K562 (cell line): ENCODE results near the gene ZNF726. TPM values are rescaled to one million over a fixed set of nuclear protein-coding genes. Genes with fewer than 3 reads are reported as not detected.

Source experiments
- ATAC-seq: fragments of 200-7000 bp; cut with Tn5 transposase; 3 replicates; pipeline ENCODE4 v1.9.1; 2020; ENCODE audit warnings: moderate library complexity
- BruUV-seq: library from RNA; stranded (reverse); fragments of 400-500 nt; replicated peaks from 2 replicates; lab custom pipeline; 2021; lab: Mats Ljungman, UMichigan
- CTCF ChIA-PET: fragments of 300-600 bp; formaldehyde crosslinking; extraction: SDS; loops from one replicate; lab custom pipeline; 2021; ENCODE audit warnings: low intra/inter-chr PET ratio; lab: Yijun Ruan, JAX
- POLR2A ChIA-PET: fragments of 300-600, 350-650 bp; sonication (Branson Sonifier 250); formaldehyde crosslinking; extraction: SDS; loops from one replicate; lab custom pipeline; 2021; ENCODE audit warnings: antibody characterized with exemption, inconsistent platforms; lab: Yijun Ruan, JAX
- DNase-seq, 4 experiments: peaks; one replicate each; pipeline versions ENCODE4 v3.0.0 to v3.0.0-alpha.2; 2011 to 2018; ENCODE audit warnings: low spot score in 3 of 4, mixed read lengths in 3 of 4; ENCODE audit errors: extremely low read depth in 1 of 4
- FAIRE-seq: peaks from 2 replicates; lab custom pipeline; 2011; peaks lifted over from hg19 to GRCh38; lab: Jason Lieb, UNC
- H2AFZ ChIP-seq: 2 replicates; pipeline ENCODE4 v1.6.0; 2011; ENCODE audit warnings: low read depth, low read length, control low read depth, inconsistent platforms
- H3K27ac ChIP-seq: fragments of 200-600 bp; 3 replicates; pipeline ENCODE4 v1.8.0; 2011; ENCODE audit warnings: low read depth, mild to moderate bottlenecking, control low read depth, inconsistent platforms, low read length, moderate library complexity, mixed read lengths; ENCODE audit errors: extremely low read depth
- H3K27me3 ChIP-seq, 2 experiments: fragments of 300-600 bp in 1 of 2; 2 replicates in 1 of 2; 3 replicates in 1 of 2; pipeline versions ENCODE4 v1.6.0 to v1.8.0; 2011; ENCODE audit warnings: inconsistent platforms in 2 of 2, low read length in 2 of 2, mild to moderate bottlenecking in 1 of 2, mixed read lengths in 1 of 2, moderate library complexity in 1 of 2; ENCODE audit not compliant: control insufficient read depth in 2 of 2, insufficient read depth in 2 of 2
- H3K36me3 ChIP-seq: fragments of 300-600 bp; 3 replicates; pipeline ENCODE4 v1.8.0; 2011; ENCODE audit warnings: mild to moderate bottlenecking, low read length, inconsistent platforms; ENCODE audit not compliant: control insufficient read depth, insufficient read depth
- H3K4me1 ChIP-seq, 2 experiments: fragments of 200-600 bp in 1 of 2; replicated peaks in 1 of 2; 2 replicates in 1 of 2; 3 replicates in 1 of 2; pipeline versions ENCODE4 v1.5.1 to v1.8.0; 2011; ENCODE audit warnings: inconsistent platforms in 2 of 2, low read length in 2 of 2, mild to moderate bottlenecking in 1 of 2, mixed read lengths in 1 of 2, moderate library complexity in 1 of 2; ENCODE audit not compliant: control insufficient read depth in 2 of 2, insufficient read depth in 2 of 2
- H3K4me2 ChIP-seq: 2 replicates; pipeline ENCODE4 v1.6.1; 2011; ENCODE audit warnings: low read length, control low read depth, inconsistent platforms, mixed read lengths; ENCODE audit not compliant: insufficient read depth
- H3K4me3 ChIP-seq: fragments of 200-600 bp; sonication (generic), shearing (Covaris generic); 2 replicates; pipeline ENCODE4 v1.5.1; 2016; ENCODE audit warnings: control low read depth, inconsistent platforms
- H3K79me2 ChIP-seq: fragments of 200-600 bp; 3 replicates; pipeline ENCODE4 v1.8.0; 2011; ENCODE audit warnings: low read length, inconsistent platforms; ENCODE audit not compliant: control insufficient read depth, insufficient read depth
- H3K9ac ChIP-seq, 2 experiments: 2 replicates each; pipeline versions ENCODE4 v1.6.0 to v1.6.1; 2011; ENCODE audit warnings: low read depth in 2 of 2, low read length in 2 of 2, control low read depth in 1 of 2, inconsistent platforms in 1 of 2, mild to moderate bottlenecking in 1 of 2, mixed read lengths in 1 of 2; ENCODE audit not compliant: insufficient read depth in 1 of 2
- H3K9me1 ChIP-seq: one replicate; pipeline ENCODE4 v1.6.0; 2011; ENCODE audit warnings: inconsistent platforms, mild to moderate bottlenecking, low read length, moderate library complexity; ENCODE audit not compliant: control insufficient read depth, insufficient read depth
- H3K9me3 ChIP-seq: replicated peaks from 2 replicates; pipeline ENCODE4 v1.5.1; 2011; ENCODE audit warnings: low read depth, low read length, inconsistent platforms; ENCODE audit not compliant: control insufficient read depth, insufficient read depth
- H4K20me1 ChIP-seq: replicated peaks from 2 replicates; pipeline ENCODE4 v1.6.1; 2011; ENCODE audit warnings: low read length, inconsistent platforms, mixed read lengths; ENCODE audit not compliant: control insufficient read depth, insufficient read depth
- ADNP ChIP-seq: fragments of 200-800 bp; sonication (Bioruptor generic); IDR thresholded peaks from 2 replicates; pipeline ENCODE4 v1.6.1; 2016; ENCODE audit warnings: missing genetic modification characterization, missing compliant biosample characterization
- CBX3 ChIP-seq, 2 experiments: IDR thresholded peaks; 1 replicate in 1 of 2; 2 replicates in 1 of 2; pipeline ENCODE4 v1.6.1; 2012; ENCODE audit warnings: inconsistent platforms in 2 of 2, low read length in 2 of 2, borderline replicate concordance in 1 of 2, control low read depth in 1 of 2
- CREB1 ChIP-seq, 2 experiments: sonication (generic) in 1 of 2; formaldehyde crosslinking in 1 of 2; IDR thresholded peaks; 2 replicates each; pipeline versions ENCODE4 v1.6.1 to v1.8.0; 2012 to 2022; ENCODE audit warnings: inconsistent platforms in 1 of 2, mild to moderate bottlenecking in 1 of 2, missing genetic modification reagents in 1 of 2, moderate library complexity in 1 of 2
- HOXB6 ChIP-seq: fragments of 250-450 bp; sonication (Bioruptor Pico); IDR thresholded peaks from 2 replicates; pipeline ENCODE4 v1.5.1; 2022; ENCODE audit warnings: mild to moderate bottlenecking, borderline replicate concordance
- KLF13 ChIP-seq: fragments of 450-650 bp; IDR thresholded peaks from 2 replicates; pipeline ENCODE4 v1.6.1; 2016; ENCODE audit warnings: missing genetic modification characterization, low read depth, mild to moderate bottlenecking, missing compliant biosample characterization, moderate library complexity, borderline replicate concordance
- MCM3 ChIP-seq: fragments of 450-650 bp; IDR thresholded peaks from 2 replicates; pipeline ENCODE4 v1.6.1; 2016
- NR2F6 ChIP-seq: fragments of 450-650 bp; formaldehyde crosslinking; IDR thresholded peaks from 2 replicates; pipeline ENCODE4 v1.4.0; 2020; ENCODE audit warnings: mild to moderate bottlenecking
- SIX5 ChIP-seq, 2 experiments: IDR thresholded peaks; 2 replicates each; pipeline ENCODE4 v1.6.1; 2011; ENCODE audit warnings: low read length in 2 of 2, borderline replicate concordance in 1 of 2, low read depth in 1 of 2, mild to moderate bottlenecking in 1 of 2, moderate library complexity in 1 of 2; ENCODE audit not compliant: insufficient read depth in 1 of 2
- SNIP1 ChIP-seq: fragments of 450-650 bp; IDR thresholded peaks from 2 replicates; pipeline ENCODE4 v1.7.1; 2017; ENCODE audit warnings: low read depth, mild to moderate bottlenecking
- SP2 ChIP-seq: IDR thresholded peaks from 2 replicates; pipeline ENCODE4 v1.6.1; 2011; ENCODE audit warnings: mild to moderate bottlenecking, low read depth, low read length, moderate library complexity; ENCODE audit not compliant: poor library complexity, severe bottlenecking; ENCODE audit errors: extremely low read depth
- ZBTB12 ChIP-seq: fragments of 250-450 bp; sonication (Bioruptor Pico); IDR thresholded peaks from 2 replicates; pipeline ENCODE4 v1.4.0; 2020
- ZBTB26 ChIP-seq: fragments of 450-650 bp; formaldehyde crosslinking; IDR thresholded peaks from 2 replicates; pipeline ENCODE4 v1.4.0; 2022; ENCODE audit warnings: missing genetic modification characterization
- ZBTB34 ChIP-seq: fragments of 250-450 bp; sonication (Bioruptor Pico); IDR thresholded peaks from 2 replicates; pipeline ENCODE4 v1.8.0; 2021; ENCODE audit warnings: mild to moderate bottlenecking, moderate library complexity
- ZNF253 ChIP-seq: fragments of 250-450 bp; sonication (Bioruptor Pico); conservative IDR thresholded peaks from 2 replicates; pipeline ENCODE4 v1.6.1; 2021; ENCODE audit warnings: mild to moderate bottlenecking
- ZNF398 ChIP-seq: fragments of 250-450 bp; sonication (Bioruptor Pico); IDR thresholded peaks from 2 replicates; pipeline ENCODE4 v1.8.0; 2021; ENCODE audit warnings: moderate library complexity, mild to moderate bottlenecking, inconsistent platforms
- ZNF644 ChIP-seq: fragments of 200-800 bp; sonication (Bioruptor generic); IDR thresholded peaks from 2 replicates; pipeline ENCODE4 v1.6.1; 2016; ENCODE audit warnings: low read depth, missing genetic modification characterization, missing compliant biosample characterization
- ZZZ3 ChIP-seq: fragments of 450-650 bp; IDR thresholded peaks from 2 replicates; pipeline ENCODE4 v1.6.1; 2016; ENCODE audit warnings: antibody characterized with exemption, mild to moderate bottlenecking, moderate library complexity
- WGBS: fragments of 100-300 bp; shearing (Covaris generic); methylation state at CpG from one replicate; pipeline ENCODE4 v1.1.6; 2016; ENCODE audit warnings: low coverage, mixed read lengths; ENCODE audit not compliant: insufficient coverage; ENCODE audit errors: missing lambda C conversion rate; 5-methylcytosine and 5-hydroxymethylcytosine counted together
- in situ Hi-C: fragments of 300-500 bp; cut with MboI; formaldehyde crosslinking; loops from 4 replicates; pipeline ENCODE4 v1.15.0; 2018; ENCODE audit warnings: inconsistent platforms, mixed read lengths
- intact Hi-C: fragments of 100-400 bp; cut with micrococcal nuclease; formaldehyde crosslinking; loops from 2 replicates; pipeline ENCODE4 v1.14.2; 2022
- polyA plus RNA-seq, 8 experiments: library from polyadenylated mRNA; depleted of rRNA in 4 of 8; stranded (reverse) in 5 of 8; unstranded in 3 of 8; fragments of >200 nt; fragmentation: Nextera tagmentation in 2 of 8; fragmentation: Illumina TruSeq in 1 of 8; extraction: Ambion mirVana in 2 of 8; extraction: Trizol in 1 of 8; gene quantifications; 2 replicates each; pipeline versions ENCODE4 v1.2.1 to v1.2.3, GENCODE V29; 2011 to 2014; ENCODE audit warnings: inconsistent platforms in 1 of 8, missing spikeins in 1 of 8
- total RNA-seq, 7 experiments: library from RNA; depleted of rRNA in 6 of 7; stranded (reverse); fragments of >200 nt in 6 of 7; fragmentation: Illumina TruSeq in 2 of 7; extraction: Trizol in 2 of 7; gene quantifications; 2 replicates each; pipeline versions ENCODE4 v1.2.1 to v1.2.3, GENCODE V29; 2011 to 2021; ENCODE audit warnings: low replicate concordance in 1 of 7

The ZNF726 gene
- total and polyA plus RNA-seq, 9 of the 15 experiments (the other 6 are each of a cell fraction or from before 2014, with no cell fraction given) = 8.6 to 20.8 (median 14.6) TPM

GRCh38 chr19:23901360-23901759 lies 13.3 kb upstream of the ZNF726 start:
- WGBS = 0% methylated on average over 4 of the region's 4 CpGs
- H3K9me1 ChIP-seq = no peaks in the 10 kb centered on the region
- no peak overlapping the region for H3K9ac ChIP-seq
- CTCF ChIA-PET = no interaction called here
- DNase-seq = no peak
- H3K36me3 ChIP-seq = no peaks in the 10 kb centered on the region
- no peaks in the 10 kb centered on the region; the same call in 1 of the 2 replicates for H3K9me3 ChIP-seq
- no peak overlapping the region for H3K4me3 ChIP-seq
- H3K4me2 ChIP-seq = no peak overlapping the region
- H3K27ac ChIP-seq = no peak overlapping the region
- in situ Hi-C loops = no loop called here
- H3K4me1 ChIP-seq = no peaks in the 10 kb centered on the region
- POLR2A ChIA-PET = no interaction called here
- H3K79me2 ChIP-seq = no peaks in the 10 kb centered on the region
- TF ChIP-seq ZZZ3 (no peak), ZNF398 (CRISPR knock-in tag) (no peak), ZNF644 (no peak), HOXB6 (CRISPR knock-in tag) (no peak), MCM3 (no peak), ZBTB34 (CRISPR knock-in tag) (no peak), KLF13 (no peak), ZBTB26 (CRISPR knock-in tag) (no peak), ZNF253 (CRISPR knock-in tag) (no peak), SIX5 (IDR thresholded peaks at IDR 0.05; ENCODE audit: borderline replicate concordance in 1 of 2, insufficient read depth in 1 of 2, low read depth in 1 of 2, low read length in 2 of 2) (no peak), ZBTB12 (no peak), NR2F6 (CRISPR knock-in tag) (no peak), ADNP (tag) (no peak), SNIP1 (no peak), CREB1 (IDR thresholded peaks at IDR 0.05) (no peak), CREB1 (CRISPR knock-in tag; IDR thresholded peaks at IDR 0.05) (no peak), CBX3 (IDR thresholded peaks at IDR 0.05; ENCODE audit: borderline replicate concordance in 1 of 2, low read length in 2 of 2) (no peak), SP2 (no peak)
- TF ChIP-seq, all 486 proteins: peak for 0
- ATAC-seq (no peak), FAIRE-seq (no peak)
- no TSS peak for BruUV-seq
- Histone ChIP-seq H4K20me1 (no peaks in the 10 kb centered on the region), H3K27me3 (no peaks in the 10 kb centered on the region), H2AFZ (no peak overlapping the region)
- intact Hi-C loops = no loop called here
